Endothelial cell of umbilical vein (primary cell): ENCODE data around the gene GRK4. TPM values are rescaled to one million over a fixed set of nuclear protein-coding genes. Genes with fewer than 3 reads are reported as not detected.

Experiments used
- BruUV-seq: library from RNA; stranded (reverse); fragments of 400-500 nt; replicated peaks from 2 replicates; lab custom pipeline; 2021; lab: Mats Ljungman, UMichigan
- CTCF ChIA-PET: fragments of 300-600, 350-600 bp; sonication (Branson Sonifier 250); formaldehyde crosslinking; loops from one replicate; lab custom pipeline; 2021; ENCODE audit warnings: antibody characterized with exemption, inconsistent platforms; lab: Charles Lee
- POLR2A ChIA-PET: fragments of 300-600, 350-600 bp; sonication (Branson Sonifier 250); formaldehyde crosslinking; loops from one replicate; lab custom pipeline; 2021; ENCODE audit warnings: antibody characterized with exemption, inconsistent platforms; lab: Charles Lee
- DNase-seq: peaks from one replicate; pipeline ENCODE4 v3.0.0-alpha.2; 2011; ENCODE audit warnings: low read depth, low spot score
- FAIRE-seq: peaks from 2 replicates; lab custom pipeline; 2011; peaks lifted over from hg19 to GRCh38; lab: Jason Lieb, UNC
- H2AFZ ChIP-seq: 2 replicates; pipeline ENCODE4 v1.6.0; 2012; ENCODE audit warnings: low read depth, low read length, control low read depth, inconsistent platforms
- H3K27ac ChIP-seq: 2 replicates; pipeline ENCODE4 v1.5.1; 2011; ENCODE audit warnings: low read depth, mild to moderate bottlenecking, control low read depth, low read length, moderate library complexity; ENCODE audit not compliant: insufficient read depth
- H3K27me3 ChIP-seq, 2 experiments: 2 replicates each; pipeline versions ENCODE4 v1.6.0 to v1.6.1; 2011; ENCODE audit warnings: low read length in 2 of 2, mixed read lengths in 1 of 2; ENCODE audit not compliant: control insufficient read depth in 2 of 2, insufficient read depth in 2 of 2
- H3K36me3 ChIP-seq, 2 experiments: 2 replicates in 1 of 2; 3 replicates in 1 of 2; pipeline ENCODE4 v1.5.1; 2011; ENCODE audit warnings: low read length in 2 of 2, mild to moderate bottlenecking in 1 of 2, moderate library complexity in 1 of 2; ENCODE audit not compliant: control insufficient read depth in 2 of 2, insufficient read depth in 2 of 2; ENCODE audit errors: extremely low read depth in 1 of 2
- H3K4me1 ChIP-seq: 3 replicates; pipeline ENCODE4 v1.5.1; 2011; ENCODE audit warnings: mild to moderate bottlenecking, low read length; ENCODE audit not compliant: control insufficient read depth, insufficient read depth; ENCODE audit errors: extremely low read depth
- H3K4me2 ChIP-seq: 2 replicates; pipeline ENCODE4 v1.6.1; 2011; ENCODE audit warnings: low read length, control low read depth, mixed read lengths; ENCODE audit not compliant: insufficient read depth
- H3K4me3 ChIP-seq, 3 experiments: fragments of 200-600 bp in 1 of 3; sonication (generic), shearing (Covaris generic) in 1 of 3; replicated peaks in 1 of 3; 2 replicates each; pipeline ENCODE4 v1.5.1; 2011 to 2016; ENCODE audit warnings: control low read depth in 3 of 3, low read length in 3 of 3, mild to moderate bottlenecking in 2 of 3, inconsistent platforms in 1 of 3, low read depth in 1 of 3, moderate library complexity in 1 of 3; ENCODE audit not compliant: insufficient read depth in 1 of 3
- H3K79me2 ChIP-seq: 2 replicates; pipeline ENCODE4 v1.6.0; 2012; ENCODE audit warnings: low read length, inconsistent platforms; ENCODE audit not compliant: control insufficient read depth, insufficient read depth
- H3K9ac ChIP-seq: replicated peaks from 2 replicates; pipeline ENCODE3; 2011; ENCODE audit warnings: low read length, control low read depth; ENCODE audit not compliant: insufficient read depth; ENCODE audit errors: extremely low read depth
- H3K9me1 ChIP-seq: replicated peaks from 3 replicates; pipeline ENCODE4 v1.6.0; 2011; ENCODE audit warnings: mild to moderate bottlenecking, low read length; ENCODE audit not compliant: control insufficient read depth, insufficient read depth; ENCODE audit errors: extremely low read depth
- H3K9me3 ChIP-seq: replicated peaks from 2 replicates; pipeline ENCODE4 v1.5.1; 2012; ENCODE audit warnings: low read length, inconsistent platforms; ENCODE audit not compliant: control insufficient read depth, insufficient read depth
- H4K20me1 ChIP-seq: replicated peaks from 2 replicates; pipeline ENCODE3; 2011; ENCODE audit warnings: mild to moderate bottlenecking, low read length; ENCODE audit not compliant: control insufficient read depth, insufficient read depth; ENCODE audit errors: extremely low read depth
- JUN ChIP-seq: IDR thresholded peaks from 2 replicates; pipeline ENCODE4 v1.6.1; 2011; ENCODE audit warnings: borderline replicate concordance, low read depth; ENCODE audit not compliant: insufficient read length, insufficient read depth
- MAX ChIP-seq: IDR thresholded peaks from 2 replicates; pipeline ENCODE4 v1.6.1; 2011; ENCODE audit not compliant: insufficient read depth, insufficient read length
- MYC ChIP-seq: IDR thresholded peaks from one replicate; pipeline ENCODE4 v1.6.1; 2011; ENCODE audit warnings: mild to moderate bottlenecking, low read depth, low read length
- POLR2AphosphoS5 ChIP-seq: IDR thresholded peaks from 2 replicates; pipeline ENCODE4 v1.6.1; 2012; ENCODE audit warnings: low read depth, mild to moderate bottlenecking, control low read depth, low read length, moderate library complexity; ENCODE audit not compliant: insufficient read depth
- dilution Hi-C: fragments of 300-500 bp; cut with MboI; formaldehyde crosslinking; loops from one replicate; pipeline ENCODE4 v1.15.0; 2019; ENCODE audit warnings: low sequenced_read_pairs; ENCODE audit not compliant: extremely low pct_ligation_motif_present
- intact Hi-C: fragments of 100-400 bp; cut with micrococcal nuclease; formaldehyde crosslinking; loops from one replicate; pipeline ENCODE4 v1.10.0; 2022
- polyA plus RNA-seq, 4 experiments: library from polyadenylated mRNA; depleted of rRNA in 3 of 4; stranded (reverse) in 3 of 4; unstranded in 1 of 4; fragments of >200 nt; gene quantifications; 2 replicates each; pipeline versions ENCODE4 v1.2.1 to v1.2.3, GENCODE V29; 2011 to 2012; ENCODE audit warnings: missing spikeins in 1 of 4
- total RNA-seq: library from RNA; stranded (reverse); gene quantifications from 2 replicates; pipeline ENCODE4 v1.2.3, GENCODE V29; 2021

Gene GRK4
- total and polyA plus RNA-seq, 2 donors (not counting 3 experiments of a cell fraction or from before 2014, with no cell fraction given) = 3.1 to 6.3 TPM

- H3K4me1 ChIP-seq = peaks cover 28% of the 10 kb centered on the region
- peak overlapping the region; percentile 51 to 65 (median 57) for H3K4me3 ChIP-seq
- peak overlapping the region; percentile 17 for H2AFZ ChIP-seq
- POLR2A ChIA-PET = no interaction called here
- H3K9me3 ChIP-seq = no peaks in the 10 kb centered on the region
- H3K27me3 ChIP-seq = no peaks in the 10 kb centered on the region
- TF ChIP-seq MAX = no peak
- no peak for TF ChIP-seq JUN
- peak; percentile 34 for TF ChIP-seq POLR2AphosphoS5
- TF ChIP-seq MYC = no peak
- dilution Hi-C loops (no loop called here), intact Hi-C loops (loop anchor here (2.0 to 5.0 kb wide), 2 partner anchors 92 to 177 kb away; partner anchors contain the start of genes ADD1 and TNIP2)
- H3K9ac ChIP-seq = peak overlapping the region; percentile 55
- BruUV-seq = no TSS peak
- H3K36me3 ChIP-seq = peaks cover 10 to 27% of the 10 kb centered on the region in 2 experiments
- peak overlapping the region; percentile 53 for H3K4me2 ChIP-seq
- no peak overlapping the region for H3K27ac ChIP-seq
- no peaks in the 10 kb centered on the region for H3K9me1 ChIP-seq
- H4K20me1 ChIP-seq = no peaks in the 10 kb centered on the region
- DNase-seq (peak; percentile 20), FAIRE-seq (no peak)
- H3K79me2 ChIP-seq = peaks cover 18% of the 10 kb centered on the region
- CTCF ChIA-PET = interaction anchor here (1.2 kb wide), 1 partner anchor 15 kb away, joined by 3 read pairs; no protein-coding TSS in a partner anchor
Measured at GRCh38 chr4:2934077-2934812, 29.1 kb upstream of the GRK4 start.
